ENCODE results near the gene ZNF865.

- TF ChIP-seq RAD21 (conservative IDR thresholded peaks at IDR 0.05) (peak; percentile 83), CTCF (IDR thresholded peaks at IDR 0.05; ENCODE audit: poor library complexity, severe bottlenecking) (peak; percentile 92), TAF1 (IDR thresholded peaks at IDR 0.05; ENCODE audit: low read depth) (no peak), EZH2 (IDR thresholded peaks at IDR 0.05; ENCODE audit: borderline replicate concordance, insufficient read depth, low read length, poor library complexity, severe bottlenecking) (no peak), EP300 (conservative IDR thresholded peaks at IDR 0.05; ENCODE audit: poor library complexity, severe bottlenecking) (no peak), POLR2AphosphoS5 (IDR thresholded peaks at IDR 0.05) (peak; percentile 48), SMC3 (conservative IDR thresholded peaks at IDR 0.05; ENCODE audit: poor library complexity) (peak; percentile 84)
Observed at GRCh38 chr19:55605637-55606470, at the start of gene ZNF865.
